ENCODE results near the gene TUBA8.

DNA sequence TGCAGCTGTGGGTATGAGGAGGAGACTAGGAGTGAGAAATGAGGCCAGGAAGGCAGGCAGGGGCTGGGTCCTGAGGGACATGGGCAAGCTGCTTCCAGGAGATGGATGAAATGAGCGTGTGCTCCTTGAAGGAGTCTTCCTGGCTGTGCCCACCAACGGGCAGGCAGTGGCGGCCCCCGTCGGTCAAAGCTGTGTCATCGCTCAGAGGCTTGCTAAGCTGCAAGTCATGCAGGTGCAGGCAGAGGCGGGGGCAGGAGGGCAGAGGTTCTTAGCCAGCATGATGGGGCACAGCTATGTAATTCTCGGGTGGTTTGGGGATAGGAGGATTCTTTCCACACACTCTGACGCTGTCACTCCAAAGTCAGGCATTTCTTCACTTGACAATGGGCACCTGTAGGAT, 45.4 kb upstream of the TUBA8 start:
- TF ChIP-seq CTCF (conservative IDR thresholded peaks at IDR 0.05; ENCODE audit: low read depth, low read length) = no peak; the same call in 1 of the 2 replicates
- TF ChIP-seq EZH2phosphoT487 (IDR thresholded peaks at IDR 0.05; ENCODE audit: borderline replicate concordance, low read length) = no peak
- TF ChIP-seq EZH2 (IDR thresholded peaks at IDR 0.05; ENCODE audit: low read length, unreplicated experiment) = no peak
